ENCODE data around the gene CDC42. TPM values are rescaled to one million over a fixed set of nuclear protein-coding genes. Genes with fewer than 3 reads are reported as not detected.

Gene CDC42
- total RNA-seq, 1 experiment from 2014 or later = 171 TPM

DNA sequence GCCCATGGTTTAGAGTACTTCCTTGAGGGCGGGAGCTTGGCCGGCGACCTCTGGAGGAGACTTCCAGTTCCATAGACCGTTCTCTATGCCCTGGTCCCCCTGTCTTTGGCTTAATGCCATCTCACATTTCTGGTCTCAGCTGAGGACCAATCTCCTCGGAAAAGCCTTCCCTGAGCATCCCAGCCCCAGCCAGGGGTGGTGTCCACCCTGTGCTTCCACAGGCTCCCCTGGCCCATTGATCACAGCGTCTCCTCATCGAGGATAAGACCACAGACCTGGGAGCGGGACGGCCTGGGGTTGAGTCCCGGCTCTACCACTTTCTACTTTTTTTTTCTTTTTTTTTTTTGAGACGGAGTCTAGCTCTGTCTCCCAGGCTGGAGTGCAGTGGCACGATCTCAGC is 75.9 kb downstream of the CDC42 start:
- Mint-ChIP-seq H3K36me3 (no peaks in the 10 kb centered on the region), H3K27me3 (ENCODE audit: low read depth) (no peaks in the 10 kb centered on the region), H3K27ac (no peak overlapping the region), H3K4me1 (no peaks in the 10 kb centered on the region), H3K4me3 (no peak overlapping the region), H3K9me3 (no peaks in the 10 kb centered on the region)
- TF ChIP-seq FOXJ3 (CRISPR knock-in tag; IDR thresholded peaks at IDR 0.05; ENCODE audit: borderline replicate concordance) (no peak), JAZF1 (CRISPR knock-in tag; IDR thresholded peaks at IDR 0.05) (no peak), EMX1 (CRISPR knock-in tag; IDR thresholded peaks at IDR 0.05) (no peak), ZNF138 (CRISPR knock-in tag; conservative IDR thresholded peaks at IDR 0.05) (no peak), FOXK1 (CRISPR knock-in tag; IDR thresholded peaks at IDR 0.05) (no peak), NFYB (CRISPR knock-in tag; conservative IDR thresholded peaks at IDR 0.05; ENCODE audit: low read depth) (no peak), NR3C1 (CRISPR knock-in tag; conservative IDR thresholded peaks at IDR 0.05; ENCODE audit: low read depth) (no peak), OVOL2 (CRISPR knock-in tag; IDR thresholded peaks at IDR 0.05; ENCODE audit: borderline replicate concordance) (no peak), TEAD1 (CRISPR knock-in tag; IDR thresholded peaks at IDR 0.05) (no peak)
- TF ChIP-seq, protein P1, sequence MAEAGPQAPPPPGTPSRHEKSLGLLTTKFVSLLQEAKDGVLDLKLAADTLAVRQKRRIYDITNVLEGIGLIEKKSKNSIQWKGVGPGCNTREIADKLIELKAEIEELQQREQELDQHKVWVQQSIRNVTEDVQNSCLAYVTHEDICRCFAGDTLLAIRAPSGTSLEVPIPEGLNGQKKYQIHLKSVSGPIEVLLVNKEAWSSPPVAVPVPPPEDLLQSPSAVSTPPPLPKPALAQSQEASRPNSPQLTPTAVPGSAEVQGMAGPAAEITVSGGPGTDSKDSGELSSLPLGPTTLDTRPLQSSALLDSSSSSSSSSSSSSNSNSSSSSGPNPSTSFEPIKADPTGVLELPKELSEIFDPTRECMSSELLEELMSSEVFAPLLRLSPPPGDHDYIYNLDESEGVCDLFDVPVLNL (CRISPR knock-in tag; IDR thresholded peaks at IDR 0.05; ENCODE audit: borderline replicate concordance, low read depth) = no peak
- TF ChIP-seq, protein P2, sequence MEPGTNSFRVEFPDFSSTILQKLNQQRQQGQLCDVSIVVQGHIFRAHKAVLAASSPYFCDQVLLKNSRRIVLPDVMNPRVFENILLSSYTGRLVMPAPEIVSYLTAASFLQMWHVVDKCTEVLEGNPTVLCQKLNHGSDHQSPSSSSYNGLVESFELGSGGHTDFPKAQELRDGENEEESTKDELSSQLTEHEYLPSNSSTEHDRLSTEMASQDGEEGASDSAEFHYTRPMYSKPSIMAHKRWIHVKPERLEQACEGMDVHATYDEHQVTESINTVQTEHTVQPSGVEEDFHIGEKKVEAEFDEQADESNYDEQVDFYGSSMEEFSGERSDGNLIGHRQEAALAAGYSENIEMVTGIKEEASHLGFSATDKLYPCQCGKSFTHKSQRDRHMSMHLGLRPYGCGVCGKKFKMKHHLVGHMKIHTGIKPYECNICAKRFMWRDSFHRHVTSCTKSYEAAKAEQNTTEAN (CRISPR knock-in tag; IDR thresholded peaks at IDR 0.05) = no peak
- TF ChIP-seq, protein P3, sequence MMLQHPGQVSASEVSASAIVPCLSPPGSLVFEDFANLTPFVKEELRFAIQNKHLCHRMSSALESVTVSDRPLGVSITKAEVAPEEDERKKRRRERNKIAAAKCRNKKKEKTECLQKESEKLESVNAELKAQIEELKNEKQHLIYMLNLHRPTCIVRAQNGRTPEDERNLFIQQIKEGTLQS (CRISPR knock-in tag; conservative IDR thresholded peaks at IDR 0.05) = no peak
- TF ChIP-seq, protein P4, sequence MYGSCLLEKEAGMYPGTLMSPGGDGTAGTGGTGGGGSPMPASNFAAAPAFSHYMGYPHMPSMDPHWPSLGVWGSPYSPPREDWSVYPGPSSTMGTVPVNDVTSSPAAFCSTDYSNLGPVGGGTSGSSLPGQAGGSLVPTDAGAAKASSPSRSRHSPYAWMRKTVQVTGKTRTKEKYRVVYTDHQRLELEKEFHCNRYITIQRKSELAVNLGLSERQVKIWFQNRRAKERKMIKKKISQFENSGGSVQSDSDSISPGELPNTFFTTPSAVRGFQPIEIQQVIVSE (CRISPR knock-in tag; IDR thresholded peaks at IDR 0.05; ENCODE audit: borderline replicate concordance) = no peak
- ATAC-seq (no peak), DNase-seq (ENCODE audit: low spot score) (no peak)
- ChIA-PET CTCF (interaction anchor here (2.2 to 2.9 kb wide), 2 partner anchors 15 to 23 kb away, joined by 8 to 10 read pairs; partner anchors contain the start of gene WNT4), POLR2A (no interaction called here)

DNA sequence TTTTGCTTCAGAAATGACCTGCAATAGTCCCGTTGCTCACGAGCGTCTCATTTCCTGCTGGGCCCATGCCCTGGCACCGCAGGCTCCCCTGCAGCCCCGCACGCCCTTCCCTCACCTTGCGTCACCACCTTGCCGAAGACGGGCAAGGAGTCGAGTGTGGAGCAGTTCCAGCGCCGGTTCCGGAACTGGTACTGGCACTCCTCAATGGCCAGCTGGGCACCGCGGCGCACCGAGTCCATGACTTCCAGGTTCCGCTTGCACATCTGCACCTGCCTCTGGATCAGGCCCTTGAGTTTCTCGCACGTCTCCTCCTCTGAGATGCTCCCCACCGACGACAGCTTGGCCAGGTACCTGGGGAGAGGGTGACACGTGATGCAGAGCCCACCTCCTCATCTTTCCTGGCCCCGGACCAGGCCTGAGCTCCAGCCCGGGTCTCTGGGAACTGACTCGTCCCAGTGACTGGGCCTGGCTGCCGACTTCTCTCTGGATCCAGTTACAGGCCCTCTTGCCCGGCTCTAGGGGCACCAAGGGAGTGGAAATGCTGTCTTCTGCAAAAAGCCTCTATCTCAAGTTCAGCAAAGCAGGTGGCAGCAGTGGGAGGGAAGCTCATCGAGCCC is 77.1 kb downstream of the CDC42 start:
- Mint-ChIP-seq H3K27me3 (ENCODE audit: low read depth) (no peaks in the 10 kb centered on the region), H3K27ac (no peak overlapping the region), H3K4me1 (0 out of 2 replicates have a peak, but pooled peaks cover 6% of the 10 kb centered on the region), H3K4me3 (no peak overlapping the region), H3K9me3 (no peaks in the 10 kb centered on the region), H3K36me3 (no peaks in the 10 kb centered on the region)
- CTCF ChIA-PET = interaction anchor here (2.2 to 2.9 kb wide), 2 partner anchors 13 to 24 kb away, joined by 8 to 10 read pairs; partner anchors contain the start of gene WNT4
- POLR2A ChIA-PET = no interaction called here
- ATAC-seq = no peak
- no peak for DNase-seq (ENCODE audit: low spot score)
- TF ChIP-seq, protein P5, sequence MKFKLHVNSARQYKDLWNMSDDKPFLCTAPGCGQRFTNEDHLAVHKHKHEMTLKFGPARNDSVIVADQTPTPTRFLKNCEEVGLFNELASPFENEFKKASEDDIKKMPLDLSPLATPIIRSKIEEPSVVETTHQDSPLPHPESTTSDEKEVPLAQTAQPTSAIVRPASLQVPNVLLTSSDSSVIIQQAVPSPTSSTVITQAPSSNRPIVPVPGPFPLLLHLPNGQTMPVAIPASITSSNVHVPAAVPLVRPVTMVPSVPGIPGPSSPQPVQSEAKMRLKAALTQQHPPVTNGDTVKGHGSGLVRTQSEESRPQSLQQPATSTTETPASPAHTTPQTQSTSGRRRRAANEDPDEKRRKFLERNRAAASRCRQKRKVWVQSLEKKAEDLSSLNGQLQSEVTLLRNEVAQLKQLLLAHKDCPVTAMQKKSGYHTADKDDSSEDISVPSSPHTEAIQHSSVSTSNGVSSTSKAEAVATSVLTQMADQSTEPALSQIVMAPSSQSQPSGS (CRISPR knock-in tag; IDR thresholded peaks at IDR 0.05; ENCODE audit: borderline replicate concordance, low read depth) = no peak
- TF ChIP-seq, protein P6, sequence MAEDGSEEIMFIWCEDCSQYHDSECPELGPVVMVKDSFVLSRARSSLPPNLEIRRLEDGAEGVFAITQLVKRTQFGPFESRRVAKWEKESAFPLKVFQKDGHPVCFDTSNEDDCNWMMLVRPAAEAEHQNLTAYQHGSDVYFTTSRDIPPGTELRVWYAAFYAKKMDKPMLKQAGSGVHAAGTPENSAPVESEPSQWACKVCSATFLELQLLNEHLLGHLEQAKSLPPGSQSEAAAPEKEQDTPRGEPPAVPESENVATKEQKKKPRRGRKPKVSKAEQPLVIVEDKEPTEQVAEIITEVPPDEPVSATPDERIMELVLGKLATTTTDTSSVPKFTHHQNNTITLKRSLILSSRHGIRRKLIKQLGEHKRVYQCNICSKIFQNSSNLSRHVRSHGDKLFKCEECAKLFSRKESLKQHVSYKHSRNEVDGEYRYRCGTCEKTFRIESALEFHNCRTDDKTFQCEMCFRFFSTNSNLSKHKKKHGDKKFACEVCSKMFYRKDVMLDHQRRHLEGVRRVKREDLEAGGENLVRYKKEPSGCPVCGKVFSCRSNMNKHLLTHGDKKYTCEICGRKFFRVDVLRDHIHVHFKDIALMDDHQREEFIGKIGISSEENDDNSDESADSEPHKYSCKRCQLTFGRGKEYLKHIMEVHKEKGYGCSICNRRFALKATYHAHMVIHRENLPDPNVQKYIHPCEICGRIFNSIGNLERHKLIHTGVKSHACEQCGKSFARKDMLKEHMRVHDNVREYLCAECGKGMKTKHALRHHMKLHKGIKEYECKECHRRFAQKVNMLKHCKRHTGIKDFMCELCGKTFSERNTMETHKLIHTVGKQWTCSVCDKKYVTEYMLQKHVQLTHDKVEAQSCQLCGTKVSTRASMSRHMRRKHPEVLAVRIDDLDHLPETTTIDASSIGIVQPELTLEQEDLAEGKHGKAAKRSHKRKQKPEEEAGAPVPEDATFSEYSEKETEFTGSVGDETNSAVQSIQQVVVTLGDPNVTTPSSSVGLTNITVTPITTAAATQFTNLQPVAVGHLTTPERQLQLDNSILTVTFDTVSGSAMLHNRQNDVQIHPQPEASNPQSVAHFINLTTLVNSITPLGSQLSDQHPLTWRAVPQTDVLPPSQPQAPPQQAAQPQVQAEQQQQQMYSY (CRISPR knock-in tag; IDR thresholded peaks at IDR 0.05) = no peak
- TF ChIP-seq ZNF671 (CRISPR knock-in tag; IDR thresholded peaks at IDR 0.05) (no peak), EMX1 (CRISPR knock-in tag; IDR thresholded peaks at IDR 0.05) (no peak), FOXP1 (CRISPR knock-in tag; IDR thresholded peaks at IDR 0.05; ENCODE audit: borderline replicate concordance) (no peak)
- TF ChIP-seq, protein P7, sequence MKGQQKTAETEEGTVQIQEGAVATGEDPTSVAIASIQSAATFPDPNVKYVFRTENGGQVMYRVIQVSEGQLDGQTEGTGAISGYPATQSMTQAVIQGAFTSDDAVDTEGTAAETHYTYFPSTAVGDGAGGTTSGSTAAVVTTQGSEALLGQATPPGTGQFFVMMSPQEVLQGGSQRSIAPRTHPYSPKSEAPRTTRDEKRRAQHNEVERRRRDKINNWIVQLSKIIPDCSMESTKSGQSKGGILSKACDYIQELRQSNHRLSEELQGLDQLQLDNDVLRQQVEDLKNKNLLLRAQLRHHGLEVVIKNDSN (CRISPR knock-in tag; IDR thresholded peaks at IDR 0.05) = no peak
- TF ChIP-seq, protein P8, sequence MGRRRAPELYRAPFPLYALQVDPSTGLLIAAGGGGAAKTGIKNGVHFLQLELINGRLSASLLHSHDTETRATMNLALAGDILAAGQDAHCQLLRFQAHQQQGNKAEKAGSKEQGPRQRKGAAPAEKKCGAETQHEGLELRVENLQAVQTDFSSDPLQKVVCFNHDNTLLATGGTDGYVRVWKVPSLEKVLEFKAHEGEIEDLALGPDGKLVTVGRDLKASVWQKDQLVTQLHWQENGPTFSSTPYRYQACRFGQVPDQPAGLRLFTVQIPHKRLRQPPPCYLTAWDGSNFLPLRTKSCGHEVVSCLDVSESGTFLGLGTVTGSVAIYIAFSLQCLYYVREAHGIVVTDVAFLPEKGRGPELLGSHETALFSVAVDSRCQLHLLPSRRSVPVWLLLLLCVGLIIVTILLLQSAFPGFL (CRISPR knock-in tag; IDR thresholded peaks at IDR 0.05; ENCODE audit: borderline replicate concordance) = no peak
- TF ChIP-seq, protein P9, sequence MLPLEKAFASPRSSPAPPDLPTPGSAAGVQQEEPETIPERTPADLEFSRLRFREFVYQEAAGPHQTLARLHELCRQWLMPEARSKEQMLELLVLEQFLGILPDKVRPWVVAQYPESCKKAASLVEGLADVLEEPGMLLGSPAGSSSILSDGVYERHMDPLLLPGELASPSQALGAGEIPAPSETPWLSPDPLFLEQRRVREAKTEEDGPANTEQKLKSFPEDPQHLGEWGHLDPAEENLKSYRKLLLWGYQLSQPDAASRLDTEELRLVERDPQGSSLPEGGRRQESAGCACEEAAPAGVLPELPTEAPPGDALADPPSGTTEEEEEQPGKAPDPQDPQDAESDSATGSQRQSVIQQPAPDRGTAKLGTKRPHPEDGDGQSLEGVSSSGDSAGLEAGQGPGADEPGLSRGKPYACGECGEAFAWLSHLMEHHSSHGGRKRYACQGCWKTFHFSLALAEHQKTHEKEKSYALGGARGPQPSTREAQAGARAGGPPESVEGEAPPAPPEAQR (CRISPR knock-in tag; IDR thresholded peaks at IDR 0.05) = no peak
- TF ChIP-seq, protein P1 (CRISPR knock-in tag; IDR thresholded peaks at IDR 0.05; ENCODE audit: borderline replicate concordance, low read depth) = no peak
